Skeletal muscle tissue (tissue), 4 donors: ENCODE results near the gene ADIG. TPM values are rescaled to one million over a fixed set of nuclear protein-coding genes. Genes with fewer than 3 reads are reported as not detected.

Experiments
- H3K27ac ChIP-seq: one replicate; pipeline ENCODE4 v1.7.0; 2013; ENCODE audit warnings: mild to moderate bottlenecking, low read depth, low read length, inconsistent platforms
- H3K27me3 ChIP-seq, 3 donors: one replicate each; pipeline ENCODE4 v1.7.0; 2013; ENCODE audit warnings: low read length in 3 of 3; ENCODE audit not compliant: control insufficient read depth in 3 of 3, insufficient read depth in 3 of 3
- H3K36me3 ChIP-seq, 3 donors: one replicate each; pipeline ENCODE4 v1.7.0; 2013; ENCODE audit warnings: low read length in 3 of 3; ENCODE audit not compliant: control insufficient read depth in 3 of 3, insufficient read depth in 3 of 3
- H3K4me1 ChIP-seq, 3 donors: one replicate each; pipeline ENCODE4 v1.7.0; 2013; ENCODE audit warnings: low read length in 3 of 3, mild to moderate bottlenecking in 3 of 3; ENCODE audit not compliant: control insufficient read depth in 3 of 3, insufficient read depth in 3 of 3
- H3K4me3 ChIP-seq, 3 donors: one replicate each; pipeline ENCODE4 v1.7.0; 2013; ENCODE audit warnings: low read length in 3 of 3
- H3K9ac ChIP-seq, 3 donors: one replicate each; pipeline ENCODE4 v1.7.0; 2013; ENCODE audit warnings: low read length in 3 of 3, mild to moderate bottlenecking in 3 of 3, moderate library complexity in 2 of 3, low read depth in 1 of 3
- H3K9me3 ChIP-seq, 3 donors: one replicate each; pipeline ENCODE4 v1.7.0; 2013; ENCODE audit warnings: low read length in 3 of 3; ENCODE audit not compliant: control insufficient read depth in 3 of 3
- total RNA-seq: library from RNA; depleted of rRNA; stranded (reverse); fragments of >200 nt; gene quantifications from one replicate; pipeline ENCODE4 v1.2.3, GENCODE V29; 2014
- donor health status: Osteomylitis.

ADIG gene
- total RNA-seq, 1 donor from 2014 or later: not detected

DNA sequence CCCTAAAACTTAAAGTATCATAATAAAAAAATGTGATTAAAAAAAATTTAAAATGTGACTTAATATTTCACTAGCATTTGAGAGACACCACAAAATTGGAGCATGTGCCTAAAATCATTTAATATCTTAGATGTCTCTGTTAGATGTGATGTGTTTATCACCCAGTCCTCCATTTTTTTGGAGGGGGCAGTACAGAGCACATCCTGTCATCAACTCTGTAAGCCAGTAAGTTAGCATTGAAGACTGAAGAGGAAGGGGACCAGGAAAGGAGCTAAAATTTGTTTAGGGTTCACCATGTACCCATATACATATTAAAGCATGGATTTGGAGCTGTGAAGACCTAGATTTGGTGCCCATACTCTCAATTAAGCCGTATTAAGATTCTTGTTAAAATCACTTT is 30.7 kb upstream of the ADIG start:
- H3K27me3 ChIP-seq: no peaks in the 10 kb centered on the region
- no peak overlapping the region for H3K9ac ChIP-seq
- H3K36me3 ChIP-seq: peaks cover 42 to 76% (median 68%) of the 10 kb centered on the region in 3 donors
- no peak overlapping the region for H3K4me3 ChIP-seq
- H3K27ac ChIP-seq: no peak overlapping the region
- H3K4me1 ChIP-seq: no peaks in the 10 kb centered on the region
- H3K9me3 ChIP-seq: no peaks in the 10 kb centered on the region

DNA sequence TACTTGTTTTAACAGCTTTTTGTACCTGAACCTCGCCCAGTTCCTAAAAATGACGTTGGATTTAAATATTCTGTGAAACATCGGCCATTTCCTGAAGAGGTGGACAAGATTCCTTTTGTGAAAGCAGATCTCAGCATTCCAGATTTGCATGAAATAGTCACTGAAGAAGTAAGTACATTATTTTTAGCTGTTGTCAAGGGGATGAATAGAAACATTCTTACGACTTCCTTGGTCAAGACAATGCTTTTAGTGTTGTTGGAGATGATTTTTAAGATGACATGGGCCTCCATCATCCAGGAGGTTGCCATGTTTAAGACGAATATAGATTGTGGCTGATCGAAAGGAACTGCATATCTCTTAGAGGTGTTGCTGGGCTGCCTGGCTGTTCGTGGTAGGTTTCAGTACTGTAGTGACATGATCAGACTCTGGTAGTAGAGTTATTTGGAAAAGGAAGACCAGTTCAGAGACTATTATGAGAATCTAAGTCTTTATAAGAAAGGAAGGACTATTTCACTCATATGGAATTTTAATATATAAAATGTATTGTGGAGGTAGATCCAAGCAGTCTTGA is 29.9 kb upstream of the ADIG start:
- no peak overlapping the region for H3K9ac ChIP-seq
- no peaks in the 10 kb centered on the region for H3K27me3 ChIP-seq
- H3K9me3 ChIP-seq: no peaks in the 10 kb centered on the region
- no peak overlapping the region for H3K4me3 ChIP-seq
- H3K36me3 ChIP-seq: peaks cover 35 to 68% (median 62%) of the 10 kb centered on the region in 3 donors
- H3K4me1 ChIP-seq: no peaks in the 10 kb centered on the region
- no peak overlapping the region for H3K27ac ChIP-seq

GRCh38 chr20:38554986-38555385 is 26.0 kb upstream of the ADIG start:
- Histone ChIP-seq H3K27ac (no peak overlapping the region), H3K36me3 (peaks cover 25 to 71% (median 57%) of the 10 kb centered on the region in 3 donors), H3K9ac (no peak overlapping the region), H3K27me3 (no peaks in the 10 kb centered on the region), H3K9me3 (no peaks in the 10 kb centered on the region), H3K4me1 (no peaks in the 10 kb centered on the region), H3K4me3 (no peak overlapping the region)

DNA sequence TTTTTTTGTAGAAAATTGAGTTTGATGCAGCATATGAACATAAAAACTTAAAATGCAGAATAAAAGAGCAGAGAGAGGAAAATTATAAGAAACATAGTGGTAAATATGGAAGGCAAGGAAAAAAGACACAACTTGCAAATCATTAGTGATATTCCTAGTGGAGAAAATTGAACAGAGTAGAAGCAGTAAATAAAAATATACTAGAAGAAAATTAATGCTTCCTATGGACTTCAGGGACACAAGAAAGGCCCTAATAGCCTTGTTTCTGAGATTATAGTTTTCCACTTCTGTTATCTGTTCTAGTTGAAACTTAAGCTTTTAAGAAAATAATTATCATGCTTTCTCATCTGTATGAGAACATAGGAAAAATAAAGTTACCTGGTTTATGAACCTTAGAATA is 25.6 kb upstream of the ADIG start:
- Histone ChIP-seq H3K36me3 (peaks cover 25 to 71% (median 60%) of the 10 kb centered on the region in 3 donors), H3K27ac (no peak overlapping the region), H3K27me3 (no peaks in the 10 kb centered on the region), H3K4me1 (no peaks in the 10 kb centered on the region), H3K9me3 (no peaks in the 10 kb centered on the region), H3K9ac (no peak overlapping the region), H3K4me3 (no peak overlapping the region)

- peaks cover 24 to 56% (median 49%) of the 10 kb centered on the region in 3 donors for H3K36me3 ChIP-seq
These were observed 23.8 kb upstream of the ADIG start for GRCh38 chr20:38557174-38557573.

DNA sequence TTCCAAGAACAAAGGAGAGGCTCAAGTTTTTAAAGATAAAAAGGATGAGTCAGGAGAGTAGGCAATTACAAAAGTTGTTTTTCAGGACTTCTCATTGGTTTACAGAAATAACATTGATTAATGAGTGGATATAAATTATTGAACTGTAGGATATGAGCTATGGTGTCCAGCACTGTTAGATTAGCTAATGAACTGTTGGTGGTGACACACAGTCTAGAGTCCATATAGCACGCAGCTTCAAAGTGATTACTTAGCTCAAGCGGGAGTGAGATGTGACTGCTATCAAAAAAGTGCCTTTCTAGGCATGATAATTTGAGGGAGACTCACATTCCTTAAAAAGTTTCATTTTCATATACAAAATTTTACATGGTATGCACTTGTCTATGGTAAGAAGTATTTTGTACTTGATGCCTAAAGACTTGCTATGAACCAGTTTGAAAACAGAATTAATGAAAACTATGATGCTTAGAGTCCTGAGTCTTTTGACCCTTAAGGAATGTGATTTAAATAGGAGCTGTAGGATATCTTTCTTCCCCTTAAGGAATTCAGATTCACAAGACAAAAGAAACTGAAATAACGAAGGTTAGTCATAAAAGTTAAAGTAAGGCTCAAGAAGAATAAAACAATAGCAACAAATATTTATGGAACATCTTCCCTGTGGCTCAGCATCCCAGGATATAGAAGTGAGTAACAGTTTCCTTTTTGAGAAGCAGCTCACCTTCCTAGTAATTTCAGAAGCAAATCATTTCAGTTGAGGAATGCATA is 22.2 kb upstream of the ADIG start:
- no peak overlapping the region for H3K9ac ChIP-seq
- no peak overlapping the region for H3K4me3 ChIP-seq
- peaks cover 13 to 46% (median 41%) of the 10 kb centered on the region in 3 donors for H3K36me3 ChIP-seq
- no peak overlapping the region for H3K27ac ChIP-seq
- H3K4me1 ChIP-seq: no peaks in the 10 kb centered on the region
- no peaks in the 10 kb centered on the region for H3K9me3 ChIP-seq
- H3K27me3 ChIP-seq: no peaks in the 10 kb centered on the region

More at GRCh38 chr20:38557174-38557573, 23.8 kb upstream of the ADIG start:
- Histone ChIP-seq H3K27me3 (no peaks in the 10 kb centered on the region), H3K4me1 (no peaks in the 10 kb centered on the region), H3K27ac (no peak overlapping the region), H3K9ac (no peak overlapping the region), H3K9me3 (no peaks in the 10 kb centered on the region), H3K4me3 (no peak overlapping the region)

DNA sequence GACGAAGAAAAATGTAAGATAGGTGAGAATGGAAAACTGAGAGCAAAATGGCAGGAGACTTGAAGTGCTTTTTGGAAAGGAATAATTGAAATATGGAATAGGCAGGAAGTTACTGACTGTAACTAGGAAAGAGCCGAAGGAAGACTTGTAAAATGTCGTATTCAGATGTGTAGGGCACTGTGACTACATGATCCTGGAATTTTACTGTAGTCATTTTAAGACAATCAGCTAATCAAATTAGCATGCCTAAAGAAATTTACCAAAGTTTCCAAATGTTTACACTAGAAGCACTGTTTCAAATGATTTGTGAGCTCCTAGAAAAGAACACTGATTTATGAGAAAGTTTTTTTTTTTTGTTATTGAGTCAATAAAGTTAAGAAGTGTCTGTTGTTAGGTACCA is 21.2 kb upstream of the ADIG start:
- Histone ChIP-seq H3K9ac (no peak overlapping the region), H3K27ac (no peak overlapping the region), H3K36me3 (peaks cover 8 to 37% (median 34%) of the 10 kb centered on the region in 3 donors), H3K4me1 (no peaks in the 10 kb centered on the region), H3K4me3 (no peak overlapping the region), H3K9me3 (no peaks in the 10 kb centered on the region), H3K27me3 (no peaks in the 10 kb centered on the region)

- no peaks in the 10 kb centered on the region for H3K4me1 ChIP-seq
- H3K27me3 ChIP-seq: no peaks in the 10 kb centered on the region
- no peaks in the 10 kb centered on the region for H3K9me3 ChIP-seq
- H3K4me3 ChIP-seq: no peak overlapping the region
- H3K9ac ChIP-seq: no peak overlapping the region
- peaks cover 4 to 36% (median 20%) of the 10 kb centered on the region in 3 donors for H3K36me3 ChIP-seq
- H3K27ac ChIP-seq: no peak overlapping the region
These were observed 17.1 kb upstream of the ADIG start for GRCh38 chr20:38563802-38564431.

DNA sequence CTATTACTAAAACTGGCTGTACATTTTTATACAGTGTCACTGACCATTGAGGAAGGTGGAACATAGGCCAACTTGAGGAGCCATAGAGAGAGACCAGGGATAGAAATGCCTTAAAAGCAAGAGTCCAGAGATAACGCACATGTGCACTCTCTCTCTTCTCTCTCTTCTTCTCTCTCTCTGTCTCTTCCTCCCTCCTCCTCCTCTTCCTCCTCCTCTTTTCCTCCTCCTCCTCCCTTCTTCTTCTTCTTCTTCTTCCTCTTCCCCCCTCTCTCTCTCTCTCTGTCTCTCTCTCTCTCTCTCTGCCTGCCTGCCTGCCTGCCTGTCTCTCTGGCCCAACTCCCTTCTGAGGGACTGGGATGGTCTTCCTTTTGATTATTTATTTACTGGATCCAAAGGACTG is 16.3 kb upstream of the ADIG start:
- no peaks in the 10 kb centered on the region for H3K4me1 ChIP-seq
- H3K4me3 ChIP-seq: no peak overlapping the region
- no peaks in the 10 kb centered on the region for H3K27me3 ChIP-seq
- no peaks in the 10 kb centered on the region for H3K9me3 ChIP-seq
- H3K36me3 ChIP-seq: peaks cover 4 to 39% (median 21%) of the 10 kb centered on the region in 3 donors
- no peak overlapping the region for H3K9ac ChIP-seq
- no peak overlapping the region for H3K27ac ChIP-seq

DNA sequence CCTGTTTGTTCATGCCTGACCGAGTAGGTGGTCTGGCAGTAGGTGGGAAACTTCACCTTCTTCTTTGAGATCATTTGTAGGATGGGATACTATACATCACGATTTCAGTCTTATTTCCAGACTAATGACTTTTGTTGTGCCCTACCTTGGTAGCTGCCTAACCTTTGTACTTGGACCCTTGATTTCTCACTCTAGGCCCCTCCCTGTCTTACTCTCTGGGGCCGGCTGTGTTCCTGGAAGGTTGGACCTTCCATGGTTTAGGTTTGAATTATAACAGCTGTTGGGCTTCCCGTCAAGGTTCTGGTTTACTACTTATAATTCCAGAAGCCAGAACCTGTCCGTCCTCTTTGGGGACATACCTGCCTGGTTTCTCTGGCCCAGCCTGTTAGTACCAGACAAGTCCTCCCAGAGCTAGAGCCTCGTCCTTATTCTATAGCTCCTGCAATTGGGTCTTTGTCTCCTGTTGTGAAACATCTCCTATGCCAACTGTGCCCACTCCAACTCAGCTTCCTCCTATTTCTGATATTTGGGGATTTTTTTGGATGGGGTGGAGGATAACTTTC is 14.9 kb upstream of the ADIG start:
- peaks cover 8 to 45% (median 26%) of the 10 kb centered on the region in 3 donors for H3K36me3 ChIP-seq
- H3K27ac ChIP-seq: no peak overlapping the region
- no peaks in the 10 kb centered on the region for H3K4me1 ChIP-seq
- H3K9ac ChIP-seq: no peak overlapping the region
- no peaks in the 10 kb centered on the region for H3K9me3 ChIP-seq
- H3K4me3 ChIP-seq: no peak overlapping the region
- H3K27me3 ChIP-seq: no peaks in the 10 kb centered on the region
